Ascending aorta (tissue), 2 donors: ENCODE results near the gene NECTIN2. TPM values are rescaled to one million over a fixed set of nuclear protein-coding genes. Genes with fewer than 3 reads are reported as not detected.

Source experiments
- DNase-seq, 2 donors: peaks; one replicate each; pipeline ENCODE4 v3.0.0-alpha.2; 2019; ENCODE audit warnings: low spot score in 2 of 2
- H3K27ac ChIP-seq, 2 donors: fragments of 200-600 bp; sonication (generic); one replicate each; pipeline ENCODE4 v1.5.1; 2016 to 2017; ENCODE audit warnings: mild to moderate bottlenecking in 1 of 2
- H3K27me3 ChIP-seq: fragments of 200-600 bp; sonication (generic); one replicate; pipeline ENCODE4 v1.5.1; 2017
- H3K36me3 ChIP-seq, 2 donors: fragments of 200-600 bp; sonication (generic); one replicate each; pipeline ENCODE4 v1.5.1; 2016
- H3K4me1 ChIP-seq, 2 donors: fragments of 200-600 bp; sonication (generic); one replicate each; pipeline ENCODE4 v1.5.1; 2016 to 2017; ENCODE audit warnings: mild to moderate bottlenecking in 1 of 2
- H3K4me3 ChIP-seq, 2 donors: fragments of 200-600 bp; sonication (generic); one replicate each; pipeline ENCODE4 v1.5.1; 2016 to 2017; ENCODE audit warnings: mild to moderate bottlenecking in 1 of 2
- H3K9me3 ChIP-seq, 2 donors: fragments of 200-600 bp; sonication (generic); one replicate each; pipeline ENCODE4 v1.5.1; 2016
- CTCF ChIP-seq, 3 experiments: fragments of 200-600 bp in 2 of 3; fragments of 450-650 bp in 1 of 3; sonication (generic) in 2 of 3; IDR thresholded peaks; one replicate each; pipeline ENCODE4 v1.5.1; 2016 to 2019; ENCODE audit warnings: antibody characterized with exemption in 3 of 3, mild to moderate bottlenecking in 1 of 3, moderate library complexity in 1 of 3
- intact Hi-C: fragments of 100-400 bp; cut with DNase I; formaldehyde crosslinking; loops from one replicate; pipeline ENCODE4 v1.15.1; 2023
- total RNA-seq: library from RNA; depleted of rRNA; stranded (reverse); fragments of >200 nt; gene quantifications from one replicate; pipeline ENCODE4 v1.1.0, GENCODE V29; 2016

Gene NECTIN2
- total RNA-seq, 1 donor from 2014 or later: 125 TPM

GRCh38 chr19:44903602-44904425 lies 57.7 kb downstream of the NECTIN2 start:
- Histone ChIP-seq H3K9me3 (no peaks in the 10 kb centered on the region), H3K36me3 (peaks cover 30 to 41% of the 10 kb centered on the region in 2 donors), H3K27me3 (peaks cover 3% of the 10 kb centered on the region), H3K4me1 (peaks cover 0 to 5% of the 10 kb centered on the region in 2 donors), H3K4me3 (no peak overlapping the region), H3K27ac (no peak overlapping the region)
- DNase-seq: peak in 1 of 2 donors; percentile 88
- TF ChIP-seq CTCF (IDR thresholded peaks at IDR 0.05): peak; percentile 92 to 99 (median 95)
- intact Hi-C loops: loop anchor here (1.0 to 10.0 kb wide), 3 partner anchors 47 to 431 kb away; partner anchors contain the start of gene EXOC3L2

GRCh38 chr19:44904426-44904994 lies 58.4 kb downstream of the NECTIN2 start:
- no peak for TF ChIP-seq CTCF (IDR thresholded peaks at IDR 0.05)
- Histone ChIP-seq H3K36me3 (peaks cover 27 to 36% of the 10 kb centered on the region in 2 donors), H3K9me3 (no peaks in the 10 kb centered on the region), H3K4me1 (peaks cover 0 to 5% of the 10 kb centered on the region in 2 donors), H3K27ac (no peak overlapping the region), H3K4me3 (no peak overlapping the region), H3K27me3 (peaks cover 3% of the 10 kb centered on the region)
- DNase-seq: no peak
- intact Hi-C loops: loop anchor here (5.0 to 10.0 kb wide), 2 partner anchors 343 to 430 kb away; partner anchors contain the start of gene EXOC3L2

GRCh38 chr19:44905437-44906160 lies 59.5 kb downstream of the NECTIN2 start, which contains the start of gene APOE:
TSS of gene APOE (plus strand) at chr19:44905796. CDS start at chr19:44906625, 829 bp downstream.
- Histone ChIP-seq H3K27ac (no peak within 1 kb of the TSS), H3K27me3 (peaks cover 3% of the 10 kb centered on the region), H3K4me3 (peak within 1 kb of the TSS; percentile 28 to 48), H3K4me1 (peaks cover 0 to 5% of the 10 kb centered on the region in 2 donors), H3K36me3 (peaks cover 22 to 27% of the 10 kb centered on the region in 2 donors), H3K9me3 (no peaks in the 10 kb centered on the region)
- DNase-seq: no peak
- no peak for TF ChIP-seq CTCF (IDR thresholded peaks at IDR 0.05)
- intact Hi-C loops: loop anchor here (10.0 kb wide), 1 partner anchor 429 kb away; no protein-coding TSS in a partner anchor

GRCh38 chr19:44907613-44908012 lies 61.5 kb downstream of the NECTIN2 start:
- intact Hi-C loops: loop anchor here (10.0 kb wide), 1 partner anchor 427 kb away; no protein-coding TSS in a partner anchor
- Histone ChIP-seq H3K36me3 (peaks cover 3 to 7% of the 10 kb centered on the region in 2 donors), H3K9me3 (no peaks in the 10 kb centered on the region), H3K27me3 (peaks cover 3% of the 10 kb centered on the region), H3K4me3 (no peak overlapping the region), H3K27ac (no peak overlapping the region), H3K4me1 (peaks cover 0 to 5% of the 10 kb centered on the region in 2 donors)
- no peak for TF ChIP-seq CTCF (IDR thresholded peaks at IDR 0.05)
- DNase-seq: no peak

GRCh38 chr19:44908074-44908835 lies 62.2 kb downstream of the NECTIN2 start:
- intact Hi-C loops: loop anchor here (10.0 kb wide), 1 partner anchor 427 kb away; no protein-coding TSS in a partner anchor
- Histone ChIP-seq H3K27ac (no peak overlapping the region), H3K9me3 (no peaks in the 10 kb centered on the region), H3K4me1 (peaks cover 0 to 5% of the 10 kb centered on the region in 2 donors), H3K4me3 (no peak overlapping the region), H3K27me3 (peaks cover 3% of the 10 kb centered on the region), H3K36me3 (peaks cover 0 to under 1% of the 10 kb centered on the region in 2 donors)
- no peak for DNase-seq
- no peak for TF ChIP-seq CTCF (IDR thresholded peaks at IDR 0.05)
